PC-9 (cell line): ENCODE data around the gene TMCC1. TPM values are rescaled to one million over a fixed set of nuclear protein-coding genes. Genes with fewer than 3 reads are reported as not detected.

ENCODE experiments used
- BruUV-seq: library from RNA; stranded (reverse); fragments of 400-500 nt; replicated peaks from 2 replicates; lab custom pipeline; 2021; lab: Mats Ljungman, UMichigan
- CTCF ChIA-PET: fragments of 300-600 bp; sonication (Branson Sonifier 250); formaldehyde crosslinking; loops from one replicate; lab custom pipeline; 2022; ENCODE audit warnings: antibody characterized with exemption; lab: Charles Lee
- POLR2A ChIA-PET: fragments of 300-600 bp; sonication (Branson Sonifier 250); formaldehyde crosslinking; loops from one replicate; lab custom pipeline; 2022; ENCODE audit warnings: antibody characterized with exemption; ENCODE audit not compliant: unreplicated experiment; lab: Charles Lee
- DNase-seq, 2 experiments: peaks; one replicate each; pipeline versions ENCODE4 v3.0.0 to v3.0.0-alpha.2; 2015 to 2022; ENCODE audit warnings: mixed read lengths in 1 of 2
- H2AFZ ChIP-seq: fragments of 200-600 bp; sonication (generic); 2 replicates; pipeline ENCODE4 v1.8.1; 2017; ENCODE audit warnings: antibody characterized with exemption
- H3F3A ChIP-seq: fragments of 200-600 bp; sonication (generic); 2 replicates; pipeline ENCODE4 v1.8.1; 2017; ENCODE audit warnings: antibody characterized with exemption, mild to moderate bottlenecking, low read depth; ENCODE audit not compliant: insufficient read depth
- H3K27ac ChIP-seq: fragments of 200-600 bp; sonication (generic); 2 replicates; pipeline ENCODE4 v1.6.1; 2016; ENCODE audit warnings: mixed run types
- H3K27me3 ChIP-seq: fragments of 200-600 bp; sonication (generic); 2 replicates; pipeline ENCODE4 v1.6.1; 2016; ENCODE audit warnings: low read depth, mixed run types; ENCODE audit not compliant: insufficient read depth
- H3K36me3 ChIP-seq: fragments of 200-600 bp; sonication (generic); 2 replicates; pipeline ENCODE4 v1.6.1; 2016; ENCODE audit warnings: low read depth, mixed run types
- H3K4me1 ChIP-seq: fragments of 200-600 bp; sonication (generic); replicated peaks from 2 replicates; pipeline ENCODE4 v1.6.1; 2016; ENCODE audit warnings: mixed run types; ENCODE audit not compliant: insufficient read depth
- H3K4me2 ChIP-seq: fragments of 200-600 bp; sonication (generic); 2 replicates; pipeline ENCODE4 v1.6.1; 2017; ENCODE audit warnings: mixed run types
- H3K4me3 ChIP-seq: fragments of 200-600 bp; sonication (generic); 2 replicates; pipeline ENCODE4 v1.6.1; 2016; ENCODE audit warnings: mixed run types
- H3K79me2 ChIP-seq: fragments of 200-600 bp; sonication (generic); 2 replicates; pipeline ENCODE4 v1.6.1; 2017; ENCODE audit warnings: low read depth, mixed run types
- H3K9me2 ChIP-seq: fragments of 200-600 bp; sonication (generic); 2 replicates; pipeline ENCODE4 v1.8.1; 2017; ENCODE audit warnings: mild to moderate bottlenecking; ENCODE audit not compliant: insufficient read depth
- H3K9me3 ChIP-seq: fragments of 200-600 bp; sonication (generic); 2 replicates; pipeline ENCODE4 v1.8.1; 2016; ENCODE audit warnings: low read depth; ENCODE audit not compliant: insufficient read depth
- H4K20me1 ChIP-seq: fragments of 200-600 bp; sonication (generic); 2 replicates; pipeline ENCODE4 v1.8.1; 2017; ENCODE audit not compliant: insufficient read depth
- EZH2 ChIP-seq: fragments of 200-600 bp; sonication (generic); IDR thresholded peaks from 2 replicates; pipeline ENCODE4 v1.8.0; 2017; ENCODE audit warnings: antibody characterized with exemption, low read depth
- intact Hi-C: fragments of 100-400 bp; cut with micrococcal nuclease; formaldehyde crosslinking; loops from one replicate; pipeline ENCODE4 v1.10.0; 2022; ENCODE audit not compliant: unreplicated experiment
- total RNA-seq: library from RNA; stranded (reverse); gene quantifications from 2 replicates; pipeline ENCODE4 v1.2.3, GENCODE V29; 2021
- TF ChIP-seq, protein P1 (sequence below): fragments of 200-600 bp; sonication (generic); conservative IDR thresholded peaks from 2 replicates; pipeline ENCODE4 v1.6.1; 2017; ENCODE audit warnings: mixed run types, antibody characterized with exemption, mild to moderate bottlenecking, moderate library complexity

The TMCC1 gene
- total RNA-seq, 1 experiment from 2014 or later, result 41.4 TPM

DNA sequence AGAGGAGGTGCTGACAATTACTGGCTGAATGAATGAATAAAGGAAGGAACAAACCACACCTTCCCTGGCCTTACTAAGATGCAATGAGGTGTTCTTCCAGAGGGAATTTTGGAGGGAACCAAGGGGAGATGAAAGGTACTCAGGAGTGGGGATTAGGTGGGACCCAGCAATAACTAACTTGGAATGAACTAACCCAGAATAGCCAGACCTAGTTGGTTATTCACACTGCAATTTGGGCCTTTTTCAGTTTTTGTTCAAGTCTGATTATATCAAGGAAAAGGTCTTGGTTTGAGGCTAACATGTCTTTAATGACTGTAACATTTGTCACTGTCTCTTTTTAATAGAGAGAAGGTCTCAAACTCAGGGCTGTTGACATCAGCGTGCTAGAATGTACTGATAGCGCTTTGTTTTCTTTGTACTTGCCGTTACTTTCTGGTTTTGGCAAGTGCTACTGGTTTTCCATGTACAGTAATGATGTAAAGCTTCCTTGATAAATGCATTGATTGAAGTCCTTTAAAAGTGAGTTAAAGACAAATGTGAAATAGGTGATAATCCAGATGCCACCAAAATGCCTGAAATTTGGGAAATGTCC lies 283.8 kb downstream of the TMCC1 start:
- H3K4me3 ChIP-seq, result no peak overlapping the region
- peaks cover 9% of the 10 kb centered on the region; the same call in 1 of the 2 replicates for H3K27me3 ChIP-seq
- POLR2A ChIA-PET, result interaction anchor here (0.7 kb wide), 1 partner anchor 74 kb away, joined by 5 read pairs; no protein-coding TSS in a partner anchor
- CTCF ChIA-PET, result interaction anchor here (1.6 kb wide), 1 partner anchor 120 kb away, joined by 4 read pairs; no protein-coding TSS in a partner anchor
- no peaks in the 10 kb centered on the region for H3K9me2 ChIP-seq
- H4K20me1 ChIP-seq, result 0 out of 2 replicates have a peak, but pooled peaks cover under 1% of the 10 kb centered on the region
- peaks cover 3% of the 10 kb centered on the region for H3K79me2 ChIP-seq
- no peak overlapping the region for H3K27ac ChIP-seq
- H2AFZ ChIP-seq, result no peak overlapping the region
- BruUV-seq, result no TSS peak
- no peaks in the 10 kb centered on the region for H3K9me3 ChIP-seq
- peaks cover 20% of the 10 kb centered on the region; the same call in 1 of the 2 replicates for H3F3A ChIP-seq
- no peak overlapping the region for H3K4me2 ChIP-seq
- peaks cover 8% of the 10 kb centered on the region for H3K4me1 ChIP-seq
- no peaks in the 10 kb centered on the region for H3K36me3 ChIP-seq
- DNase-seq, result peak in 1 of 2 experiments; percentile 54
- no peak for TF ChIP-seq EZH2
- TF ChIP-seq, protein P1, sequence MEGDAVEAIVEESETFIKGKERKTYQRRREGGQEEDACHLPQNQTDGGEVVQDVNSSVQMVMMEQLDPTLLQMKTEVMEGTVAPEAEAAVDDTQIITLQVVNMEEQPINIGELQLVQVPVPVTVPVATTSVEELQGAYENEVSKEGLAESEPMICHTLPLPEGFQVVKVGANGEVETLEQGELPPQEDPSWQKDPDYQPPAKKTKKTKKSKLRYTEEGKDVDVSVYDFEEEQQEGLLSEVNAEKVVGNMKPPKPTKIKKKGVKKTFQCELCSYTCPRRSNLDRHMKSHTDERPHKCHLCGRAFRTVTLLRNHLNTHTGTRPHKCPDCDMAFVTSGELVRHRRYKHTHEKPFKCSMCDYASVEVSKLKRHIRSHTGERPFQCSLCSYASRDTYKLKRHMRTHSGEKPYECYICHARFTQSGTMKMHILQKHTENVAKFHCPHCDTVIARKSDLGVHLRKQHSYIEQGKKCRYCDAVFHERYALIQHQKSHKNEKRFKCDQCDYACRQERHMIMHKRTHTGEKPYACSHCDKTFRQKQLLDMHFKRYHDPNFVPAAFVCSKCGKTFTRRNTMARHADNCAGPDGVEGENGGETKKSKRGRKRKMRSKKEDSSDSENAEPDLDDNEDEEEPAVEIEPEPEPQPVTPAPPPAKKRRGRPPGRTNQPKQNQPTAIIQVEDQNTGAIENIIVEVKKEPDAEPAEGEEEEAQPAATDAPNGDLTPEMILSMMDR, result no peak
- intact Hi-C loops, result no loop called here

DNA sequence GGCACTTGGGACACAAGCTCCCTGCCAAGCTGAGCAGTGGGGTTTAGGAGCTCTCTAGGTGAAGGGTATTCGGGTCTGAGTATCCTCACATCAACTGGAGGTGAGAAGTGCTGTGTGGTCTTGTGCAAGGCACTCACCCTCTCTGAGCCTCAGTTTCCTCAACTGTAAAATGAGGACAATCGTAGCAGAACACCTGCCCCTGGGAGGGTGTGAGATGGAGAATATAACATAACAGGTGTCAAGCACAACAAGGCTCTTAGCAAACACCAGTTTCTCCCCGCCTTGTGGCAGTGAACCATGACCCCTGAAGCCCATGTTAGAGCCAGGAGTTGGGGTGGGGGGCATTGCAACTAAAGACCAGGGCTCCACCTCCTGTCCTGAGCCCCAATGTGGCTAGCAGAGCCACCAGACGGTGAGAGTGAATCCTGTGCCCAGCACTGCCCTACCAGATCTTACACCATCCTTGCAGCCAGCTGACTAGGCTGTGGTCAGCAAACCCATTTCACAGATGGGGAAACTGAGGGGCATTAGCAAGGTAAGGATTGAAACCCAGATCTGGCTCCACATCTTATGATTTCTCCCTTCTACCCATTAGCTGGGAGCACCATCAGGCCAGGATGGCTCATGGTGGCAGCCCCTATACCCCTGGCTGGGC lies 284.4 kb downstream of the TMCC1 start:
- BruUV-seq, result no TSS peak
- Histone ChIP-seq H3K9me2 (no peaks in the 10 kb centered on the region), H3K9me3 (no peaks in the 10 kb centered on the region), H3K27ac (no peak overlapping the region), H3K4me2 (no peak overlapping the region), H3F3A (peaks cover 20% of the 10 kb centered on the region; the same call in 1 of the 2 replicates), H3K4me1 (peaks cover 14% of the 10 kb centered on the region), H3K4me3 (no peak overlapping the region), H3K27me3 (peaks cover 9% of the 10 kb centered on the region; the same call in 1 of the 2 replicates), H3K36me3 (no peaks in the 10 kb centered on the region), H2AFZ (no peak overlapping the region), H3K79me2 (peaks cover 9% of the 10 kb centered on the region), H4K20me1 (peaks cover 7% of the 10 kb centered on the region)
- ChIA-PET CTCF (interaction anchor here (1.6 kb wide), 1 partner anchor 119 kb away, joined by 4 read pairs; no protein-coding TSS in a partner anchor), POLR2A (no interaction called here)
- no peak for TF ChIP-seq EZH2
- TF ChIP-seq, protein P1, result no peak
- intact Hi-C loops, result loop anchor here (1.0 kb wide), 1 partner anchor 119 kb away; no protein-coding TSS in a partner anchor
- no peak for DNase-seq

DNA sequence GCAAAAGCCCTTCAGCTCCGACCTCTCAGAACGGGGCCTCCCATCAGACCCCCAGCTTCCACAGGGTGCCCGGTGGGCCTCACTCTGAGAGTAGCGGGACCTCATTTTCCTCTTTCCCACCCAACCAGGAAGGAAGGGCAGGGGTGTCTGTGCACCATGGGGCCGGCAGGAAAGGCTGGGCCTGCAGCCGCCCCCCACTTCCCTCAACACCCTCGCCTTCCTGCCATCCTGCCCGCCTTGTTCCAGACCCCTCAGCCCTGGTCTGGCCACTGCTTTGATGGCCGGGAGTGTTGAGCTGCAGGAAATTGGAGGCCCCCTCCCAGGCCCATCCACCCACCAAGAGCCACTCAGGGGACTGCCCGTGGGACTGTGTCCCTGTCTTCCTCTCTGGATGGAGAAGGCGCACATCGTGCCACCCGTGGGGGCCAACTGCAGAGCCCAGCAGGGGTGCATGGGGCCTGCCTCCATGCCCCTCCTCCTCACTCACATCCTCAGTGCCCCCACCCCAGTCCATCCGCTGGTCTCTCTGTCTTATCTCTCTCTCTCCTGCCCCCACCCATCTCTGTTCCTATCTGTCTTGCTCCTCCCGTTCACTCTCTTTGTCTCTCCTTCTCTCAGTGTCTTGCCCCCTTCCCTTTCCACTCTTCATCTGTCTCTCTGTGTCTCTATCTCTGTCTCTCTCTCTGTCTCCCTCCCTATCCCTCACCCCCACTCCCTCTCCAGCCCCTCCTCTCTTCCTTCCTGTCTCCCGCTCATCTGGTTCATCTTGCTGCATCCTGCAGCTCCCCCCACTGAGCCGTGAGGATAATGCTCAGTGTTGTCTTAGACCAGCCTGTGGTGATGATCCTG lies 285.2 kb downstream of the TMCC1 start:
- no peak overlapping the region for H3K4me2 ChIP-seq
- H3K27me3 ChIP-seq, result peaks cover 9% of the 10 kb centered on the region; the same call in 1 of the 2 replicates
- no peaks in the 10 kb centered on the region for H3K36me3 ChIP-seq
- peaks cover 8% of the 10 kb centered on the region for H4K20me1 ChIP-seq
- H3F3A ChIP-seq, result peaks cover 20% of the 10 kb centered on the region; the same call in 1 of the 2 replicates
- H3K9me3 ChIP-seq, result no peaks in the 10 kb centered on the region
- peaks cover 22% of the 10 kb centered on the region for H3K4me1 ChIP-seq
- H3K27ac ChIP-seq, result no peak overlapping the region
- CTCF ChIA-PET, result interaction anchor here (1.6 kb wide), 1 partner anchor 118 kb away, joined by 4 read pairs; no protein-coding TSS in a partner anchor
- no TSS peak for BruUV-seq
- no peaks in the 10 kb centered on the region for H3K9me2 ChIP-seq
- peaks cover 16% of the 10 kb centered on the region for H3K79me2 ChIP-seq
- H3K4me3 ChIP-seq, result no peak overlapping the region
- intact Hi-C loops, result loop anchor here (1.0 kb wide), 1 partner anchor 118 kb away; no protein-coding TSS in a partner anchor
- no peak overlapping the region for H2AFZ ChIP-seq
- POLR2A ChIA-PET, result no interaction called here
- no peak for DNase-seq
- TF ChIP-seq EZH2, result no peak
- TF ChIP-seq, protein P1, result no peak
